ENCODE measurements around the gene ERMP1.

DNA sequence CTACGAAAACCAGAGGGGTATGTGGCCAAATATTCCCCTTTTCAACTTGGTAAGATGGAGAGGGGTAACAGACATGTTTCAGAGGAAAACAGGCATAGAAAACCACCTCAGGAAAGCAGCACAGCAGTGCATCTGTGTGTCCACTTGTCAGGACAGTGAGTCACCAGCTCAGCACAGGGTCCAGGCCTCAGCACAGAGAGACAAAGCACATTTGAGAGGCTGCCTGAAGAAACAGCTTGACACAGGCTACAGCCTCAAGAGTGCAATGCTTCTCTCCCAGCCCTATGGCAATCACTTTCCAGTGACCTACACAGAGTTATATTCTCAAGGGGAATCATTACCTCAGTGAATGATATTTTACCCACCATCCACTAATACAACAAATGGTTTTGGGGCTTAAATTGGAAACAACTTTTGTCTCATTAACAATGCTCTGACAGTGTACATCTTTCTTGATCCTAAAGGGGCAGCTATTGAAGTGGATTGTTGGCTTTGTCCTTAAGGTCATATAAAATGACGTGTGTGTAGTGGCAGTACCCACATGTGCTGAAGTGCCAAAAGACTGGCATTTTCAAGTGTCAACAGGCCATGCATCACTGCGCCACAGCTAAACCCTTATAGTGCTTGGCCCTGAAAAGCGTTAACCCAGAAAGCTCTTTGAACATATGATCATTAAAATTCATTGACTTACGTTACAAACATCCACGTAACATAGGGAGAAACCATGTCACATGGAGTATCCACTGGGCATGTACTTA is 46.4 kb downstream of the ERMP1 start:
- TF ChIP-seq POLR2A (IDR thresholded peaks at IDR 0.05; ENCODE audit: low read length) (no peak), RCOR1 (IDR thresholded peaks at IDR 0.05; ENCODE audit: low read depth, low read length) (no peak)
- TF ChIP-seq, protein P1, sequence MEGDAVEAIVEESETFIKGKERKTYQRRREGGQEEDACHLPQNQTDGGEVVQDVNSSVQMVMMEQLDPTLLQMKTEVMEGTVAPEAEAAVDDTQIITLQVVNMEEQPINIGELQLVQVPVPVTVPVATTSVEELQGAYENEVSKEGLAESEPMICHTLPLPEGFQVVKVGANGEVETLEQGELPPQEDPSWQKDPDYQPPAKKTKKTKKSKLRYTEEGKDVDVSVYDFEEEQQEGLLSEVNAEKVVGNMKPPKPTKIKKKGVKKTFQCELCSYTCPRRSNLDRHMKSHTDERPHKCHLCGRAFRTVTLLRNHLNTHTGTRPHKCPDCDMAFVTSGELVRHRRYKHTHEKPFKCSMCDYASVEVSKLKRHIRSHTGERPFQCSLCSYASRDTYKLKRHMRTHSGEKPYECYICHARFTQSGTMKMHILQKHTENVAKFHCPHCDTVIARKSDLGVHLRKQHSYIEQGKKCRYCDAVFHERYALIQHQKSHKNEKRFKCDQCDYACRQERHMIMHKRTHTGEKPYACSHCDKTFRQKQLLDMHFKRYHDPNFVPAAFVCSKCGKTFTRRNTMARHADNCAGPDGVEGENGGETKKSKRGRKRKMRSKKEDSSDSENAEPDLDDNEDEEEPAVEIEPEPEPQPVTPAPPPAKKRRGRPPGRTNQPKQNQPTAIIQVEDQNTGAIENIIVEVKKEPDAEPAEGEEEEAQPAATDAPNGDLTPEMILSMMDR (IDR thresholded peaks at IDR 0.05) = no peak
